ENCODE measurements around the gene ZPBP. TPM values are rescaled to one million over a fixed set of nuclear protein-coding genes. Genes with fewer than 3 reads are reported as not detected.

Gene ZPBP
- total and polyA plus RNA-seq, 2 of the 4 experiments (the other 2 are of a cell fraction), result not detected

DNA sequence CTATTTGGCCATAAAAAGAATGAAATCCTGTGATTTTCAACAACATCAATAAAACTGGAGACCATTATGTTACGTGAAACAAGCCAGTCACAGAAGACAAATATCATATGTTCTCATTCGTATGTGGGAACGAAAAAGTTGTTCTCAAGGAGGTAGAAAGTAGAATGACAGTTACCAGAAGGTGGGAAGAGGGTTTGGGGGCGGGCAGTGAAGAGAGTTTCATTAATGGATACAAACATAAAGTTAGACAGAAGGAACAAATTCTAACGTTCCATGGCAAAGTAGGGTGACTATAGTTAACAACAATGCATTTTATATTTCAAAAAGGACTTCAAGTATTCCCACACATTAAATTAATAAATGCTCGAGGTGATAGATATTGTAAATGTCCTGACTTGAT is 97.4 kb downstream of the ZPBP start:
- dilution Hi-C loops (cut with HindIII; ENCODE audit: low sequenced_read_pairs, unreplicated experiment) (no loop called here), in situ Hi-C loops (cut with MboI; ENCODE audit: low sequenced_read_pairs) (no loop called here), intact Hi-C loops (cut with micrococcal nuclease) (no loop called here)
- ATAC-seq (ENCODE audit: low read depth) (no peak), DNase-seq (no peak)
- Histone ChIP-seq H2AK5ac (ENCODE audit: low read depth, low read length) (no peak overlapping the region), H3K56ac (ENCODE audit: extremely low read depth, insufficient read depth, low read length) (no peak overlapping the region), H3K27ac (ENCODE audit: insufficient read depth, low read length) (no peak overlapping the region), H3K4ac (ENCODE audit: low read depth, low read length) (no peak overlapping the region), H2BK15ac (ENCODE audit: low read depth, low read length) (no peak overlapping the region), H3K36me3 (ENCODE audit: control insufficient read depth, insufficient read depth, low read length) (no peaks in the 10 kb centered on the region), H3K18ac (ENCODE audit: low read depth, low read length) (no peak overlapping the region), H3K79me1 (ENCODE audit: low read depth in 1 of 2, low read length in 2 of 2) (no peaks in the 10 kb centered on the region), H2AK9ac (replicated peaks; ENCODE audit: low read depth, low read length, poor library complexity) (no peak overlapping the region), H3K14ac (replicated peaks; ENCODE audit: low read depth, low read length) (no peak overlapping the region), H3K4me3 (ENCODE audit: insufficient read depth, low read depth, low read length) (no peak overlapping the region), H3K4me2 (ENCODE audit: low read depth, low read length) (no peak overlapping the region), H3K4me1 (ENCODE audit: control insufficient read depth, insufficient read depth, low read length) (no peaks in the 10 kb centered on the region), H2BK120ac (ENCODE audit: low read depth, low read length) (no peak overlapping the region), H3K9me1 (ENCODE audit: insufficient read depth, low read length) (no peaks in the 10 kb centered on the region), H3K23ac (ENCODE audit: low read depth, low read length) (no peak overlapping the region), H2BK20ac (ENCODE audit: low read depth, low read length) (no peak overlapping the region), H4K8ac (ENCODE audit: low read depth in 2 of 2, low read length in 2 of 2) (no peak overlapping the region), H3K9me3 (ENCODE audit: control insufficient read depth, insufficient read depth, low read length) (peaks cover 4% of the 10 kb centered on the region), H2AFZ (replicated peaks; ENCODE audit: low read length, poor library complexity) (no peak overlapping the region), H4K5ac (ENCODE audit: low read depth, low read length) (no peak overlapping the region), H4K20me1 (ENCODE audit: insufficient read depth, low read length) (no peaks in the 10 kb centered on the region), H2BK5ac (ENCODE audit: low read depth, low read length, poor library complexity, severe bottlenecking) (no peak overlapping the region), H3K27me3 (ENCODE audit: control insufficient read depth, insufficient read depth, low read length) (no peaks in the 10 kb centered on the region), H4K91ac (ENCODE audit: insufficient read depth, low read depth, low read length) (no peak overlapping the region), H3K9ac (ENCODE audit: low read depth, low read length) (no peak overlapping the region)
- BruUV-seq (replicated peaks), result no TSS peak
- POLR2A ChIA-PET (ENCODE audit: unreplicated experiment), result no interaction called here
- no CpG with 5 or more reads among the region's 6 CpGs for WGBS, 2 experiments (ENCODE audit: extremely low coverage in 2 of 2, insufficient read length in 1 of 2)
- CTCF ChIA-PET, result no interaction called here
- TF ChIP-seq, protein P1, sequence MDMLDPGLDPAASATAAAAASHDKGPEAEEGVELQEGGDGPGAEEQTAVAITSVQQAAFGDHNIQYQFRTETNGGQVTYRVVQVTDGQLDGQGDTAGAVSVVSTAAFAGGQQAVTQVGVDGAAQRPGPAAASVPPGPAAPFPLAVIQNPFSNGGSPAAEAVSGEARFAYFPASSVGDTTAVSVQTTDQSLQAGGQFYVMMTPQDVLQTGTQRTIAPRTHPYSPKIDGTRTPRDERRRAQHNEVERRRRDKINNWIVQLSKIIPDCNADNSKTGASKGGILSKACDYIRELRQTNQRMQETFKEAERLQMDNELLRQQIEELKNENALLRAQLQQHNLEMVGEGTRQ (IDR thresholded peaks at IDR 0.05; ENCODE audit: low read depth, low read length), result no peak
- TF ChIP-seq POLR2A (IDR thresholded peaks at IDR 0.05; ENCODE audit: low read depth, low read length) (no peak), FOS (IDR thresholded peaks at IDR 0.05; ENCODE audit: low read depth, low read length) (no peak), CEBPB (IDR thresholded peaks at IDR 0.05; ENCODE audit: low read depth, low read length) (no peak), RAD21 (IDR thresholded peaks at IDR 0.05; ENCODE audit: low read length) (no peak), MXI1 (IDR thresholded peaks at IDR 0.05; ENCODE audit: borderline replicate concordance, low read depth, low read length) (no peak), CHD1 (IDR thresholded peaks at IDR 0.05; ENCODE audit: low read depth, low read length) (no peak), RFX5 (IDR thresholded peaks at IDR 0.05; ENCODE audit: low read depth, low read length) (no peak), RCOR1 (IDR thresholded peaks at IDR 0.05; ENCODE audit: insufficient replicate concordance, low read length) (no peak), SMC3 (IDR thresholded peaks at IDR 0.05; ENCODE audit: low read depth, low read length) (no peak), BHLHE40 (IDR thresholded peaks at IDR 0.05; ENCODE audit: low read depth, low read length) (no peak), NFE2L2 (IDR thresholded peaks at IDR 0.05; ENCODE audit: low read depth, low read length) (no peak), MAZ (IDR thresholded peaks at IDR 0.05; ENCODE audit: borderline replicate concordance, low read depth, low read length) (no peak), MAFK (IDR thresholded peaks at IDR 0.05; ENCODE audit: low read depth, low read length) (no peak)
- TF ChIP-seq, protein P2, sequence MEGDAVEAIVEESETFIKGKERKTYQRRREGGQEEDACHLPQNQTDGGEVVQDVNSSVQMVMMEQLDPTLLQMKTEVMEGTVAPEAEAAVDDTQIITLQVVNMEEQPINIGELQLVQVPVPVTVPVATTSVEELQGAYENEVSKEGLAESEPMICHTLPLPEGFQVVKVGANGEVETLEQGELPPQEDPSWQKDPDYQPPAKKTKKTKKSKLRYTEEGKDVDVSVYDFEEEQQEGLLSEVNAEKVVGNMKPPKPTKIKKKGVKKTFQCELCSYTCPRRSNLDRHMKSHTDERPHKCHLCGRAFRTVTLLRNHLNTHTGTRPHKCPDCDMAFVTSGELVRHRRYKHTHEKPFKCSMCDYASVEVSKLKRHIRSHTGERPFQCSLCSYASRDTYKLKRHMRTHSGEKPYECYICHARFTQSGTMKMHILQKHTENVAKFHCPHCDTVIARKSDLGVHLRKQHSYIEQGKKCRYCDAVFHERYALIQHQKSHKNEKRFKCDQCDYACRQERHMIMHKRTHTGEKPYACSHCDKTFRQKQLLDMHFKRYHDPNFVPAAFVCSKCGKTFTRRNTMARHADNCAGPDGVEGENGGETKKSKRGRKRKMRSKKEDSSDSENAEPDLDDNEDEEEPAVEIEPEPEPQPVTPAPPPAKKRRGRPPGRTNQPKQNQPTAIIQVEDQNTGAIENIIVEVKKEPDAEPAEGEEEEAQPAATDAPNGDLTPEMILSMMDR (conservative IDR thresholded peaks at IDR 0.05; ENCODE audit: low read depth, low read length), result no peak
- TF ChIP-seq, protein P3, sequence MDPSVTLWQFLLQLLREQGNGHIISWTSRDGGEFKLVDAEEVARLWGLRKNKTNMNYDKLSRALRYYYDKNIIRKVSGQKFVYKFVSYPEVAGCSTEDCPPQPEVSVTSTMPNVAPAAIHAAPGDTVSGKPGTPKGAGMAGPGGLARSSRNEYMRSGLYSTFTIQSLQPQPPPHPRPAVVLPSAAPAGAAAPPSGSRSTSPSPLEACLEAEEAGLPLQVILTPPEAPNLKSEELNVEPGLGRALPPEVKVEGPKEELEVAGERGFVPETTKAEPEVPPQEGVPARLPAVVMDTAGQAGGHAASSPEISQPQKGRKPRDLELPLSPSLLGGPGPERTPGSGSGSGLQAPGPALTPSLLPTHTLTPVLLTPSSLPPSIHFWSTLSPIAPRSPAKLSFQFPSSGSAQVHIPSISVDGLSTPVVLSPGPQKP (IDR thresholded peaks at IDR 0.05; ENCODE audit: borderline replicate concordance, low read depth, low read length), result no peak

Data from IMR-90 (cell line).